ENCODE results near the gene ZBTB18. TPM values are rescaled to one million over a fixed set of nuclear protein-coding genes. Genes with fewer than 3 reads are reported as not detected.

The ZBTB18 gene
- total RNA-seq, 1 experiment from 2014 or later = 1.8 TPM

- Histone ChIP-seq H3K27ac (ENCODE audit: low read depth, low read length) (no peak overlapping the region), H2AFZ (ENCODE audit: low read depth, low read length, poor library complexity, severe bottlenecking) (no peak overlapping the region), H3K79me2 (ENCODE audit: insufficient read depth, low read length) (no peaks in the 10 kb centered on the region), H3K4me2 (ENCODE audit: low read length) (no peak overlapping the region), H3K9me3 (ENCODE audit: control insufficient read depth in 1 of 2, insufficient read depth in 1 of 2, low read depth in 1 of 2, low read length in 2 of 2) (no peaks in the 10 kb centered on the region), H4K20me1 (ENCODE audit: insufficient read depth) (no peaks in the 10 kb centered on the region), H3K9me2 (ENCODE audit: insufficient read depth) (no peaks in the 10 kb centered on the region), H3K4me1 (ENCODE audit: control insufficient read depth in 1 of 2, insufficient read depth in 2 of 2, low read length in 2 of 2) (no peaks in the 10 kb centered on the region), H3K36me3 (ENCODE audit: control insufficient read depth in 1 of 2, insufficient read depth in 2 of 2, low read length in 2 of 2) (no peaks in the 10 kb centered on the region), H3K27me3 (ENCODE audit: insufficient read depth, low read length) (peaks cover 57% of the 10 kb centered on the region), H3K9ac (ENCODE audit: low read length) (no peak overlapping the region), H3K4me3 (replicated peaks in 1 of 2; ENCODE audit: low read depth in 1 of 2, low read length in 2 of 2) (no peak overlapping the region)
- intact Hi-C loops (cut with micrococcal nuclease) = no loop called here
- ChIA-PET POLR2A (no interaction called here), CTCF (no interaction called here), RAD21 (ENCODE audit: low non-redundant PET in 1 of 2, low total read pairs in 2 of 2, uncharacterized antibody in 2 of 2, unreplicated experiment in 2 of 2) (no interaction called here)
- BruUV-seq (replicated peaks) = no TSS peak
- no peak for DNase-seq (ENCODE audit: low read depth, low spot score)
- no peak for TF ChIP-seq SRF (IDR thresholded peaks at IDR 0.05; ENCODE audit: low read depth)
- TF ChIP-seq POLR2AphosphoS5 (IDR thresholded peaks at IDR 0.05; ENCODE audit: low read depth, low read length) = no peak
- no peak for ATAC-seq
These were observed 32.4 kb downstream of the ZBTB18 start for GRCh38 chr1:244083383-244083943.

- POLR2A ChIA-PET = no interaction called here
These were observed 33.7 kb downstream of the ZBTB18 start for GRCh38 chr1:244084763-244085162.

More at GRCh38 chr1:244084763-244085162, 33.7 kb downstream of the ZBTB18 start:
- no peaks in the 10 kb centered on the region for H3K79me2 ChIP-seq (ENCODE audit: insufficient read depth, low read length)
- DNase-seq (ENCODE audit: low read depth, low spot score) = no peak
- no peak overlapping the region for H3K4me2 ChIP-seq (ENCODE audit: low read length)
- no peak overlapping the region for H2AFZ ChIP-seq (ENCODE audit: low read depth, low read length, poor library complexity, severe bottlenecking)
- no peak for ATAC-seq
- no peaks in the 10 kb centered on the region for H4K20me1 ChIP-seq (ENCODE audit: insufficient read depth)
- no peaks in the 10 kb centered on the region for H3K9me3 ChIP-seq (ENCODE audit: control insufficient read depth in 1 of 2, insufficient read depth in 1 of 2, low read depth in 1 of 2, low read length in 2 of 2)
- no peaks in the 10 kb centered on the region for H3K4me1 ChIP-seq (ENCODE audit: control insufficient read depth in 1 of 2, insufficient read depth in 2 of 2, low read length in 2 of 2)
- CTCF ChIA-PET = no interaction called here
- H3K4me3 ChIP-seq (replicated peaks in 1 of 2; ENCODE audit: low read depth in 1 of 2, low read length in 2 of 2) = no peak overlapping the region
- peaks cover 63% of the 10 kb centered on the region for H3K27me3 ChIP-seq (ENCODE audit: insufficient read depth, low read length)
- RAD21 ChIA-PET (ENCODE audit: low non-redundant PET in 1 of 2, low total read pairs in 2 of 2, uncharacterized antibody in 2 of 2, unreplicated experiment in 2 of 2) = no interaction called here
- BruUV-seq (replicated peaks) = no TSS peak
- TF ChIP-seq RAD21 (IDR thresholded peaks at IDR 0.05; ENCODE audit: low read depth) (no peak), POLR2AphosphoS5 (IDR thresholded peaks at IDR 0.05; ENCODE audit: low read depth, low read length) (no peak), REST (IDR thresholded peaks at IDR 0.05; ENCODE audit: low read depth) (no peak), ATF3 (IDR thresholded peaks at IDR 0.05) (no peak), ZNF274 (IDR thresholded peaks at IDR 0.05; ENCODE audit: low read depth, low read length) (no peak), ZBTB33 (IDR thresholded peaks at IDR 0.05; ENCODE audit: extremely low read depth, insufficient replicate concordance, low read length) (no peak)
- no peaks in the 10 kb centered on the region for H3K36me3 ChIP-seq (ENCODE audit: control insufficient read depth in 1 of 2, insufficient read depth in 2 of 2, low read length in 2 of 2)
- intact Hi-C loops (cut with micrococcal nuclease) = no loop called here
- H3K9ac ChIP-seq (ENCODE audit: low read length) = no peak overlapping the region
- H3K9me2 ChIP-seq (ENCODE audit: insufficient read depth) = no peaks in the 10 kb centered on the region
- no peak overlapping the region for H3K27ac ChIP-seq (ENCODE audit: low read depth, low read length)

Data from HCT116 (cell line).